ENCODE results near the gene TK2. TPM values are rescaled to one million over a fixed set of nuclear protein-coding genes. Genes with fewer than 3 reads are reported as not detected.

TK2 gene
- total and polyA plus RNA-seq, 2 donors (not counting 1 experiment from before 2014, with no cell fraction given): 34.8 to 73.7 TPM

DNA sequence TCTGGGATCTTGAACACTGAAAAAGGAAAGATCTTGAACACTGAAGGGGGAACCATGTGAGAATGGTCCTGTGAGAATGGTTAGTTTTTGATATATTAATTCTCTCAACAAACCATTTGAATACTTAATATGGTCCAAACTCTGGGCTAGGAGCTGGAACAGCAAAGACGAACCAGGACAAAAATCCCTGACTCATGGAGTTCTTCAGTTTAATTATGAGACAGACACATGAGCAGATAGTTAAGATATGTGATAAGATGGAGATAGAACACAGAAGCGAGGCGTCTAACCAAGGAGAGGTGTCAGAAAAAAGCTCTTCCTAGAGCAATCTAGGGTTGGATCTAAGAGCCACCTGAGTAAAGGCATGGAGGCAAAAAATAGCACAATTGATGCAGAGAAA is 4.1 kb upstream of the TK2 start:
- Histone ChIP-seq H4K20me1 (ENCODE audit: control insufficient read depth, extremely low read depth, insufficient read depth, low read length) (no peaks in the 10 kb centered on the region), H3K4me2 (ENCODE audit: extremely low read depth, insufficient read depth, low read length) (no peak overlapping the region), H3K36me3 (ENCODE audit: control insufficient read depth, insufficient read depth, low read length) (no peaks in the 10 kb centered on the region), H3K4me1 (ENCODE audit: control insufficient read depth, extremely low read depth, insufficient read depth, low read length) (peaks cover 11% of the 10 kb centered on the region), H3K9me3 (ENCODE audit: control insufficient read depth, insufficient read depth, low read depth, low read length) (no peaks in the 10 kb centered on the region), H3K9ac (ENCODE audit: insufficient read depth, low read length) (no peak overlapping the region), H3K79me2 (ENCODE audit: control insufficient read depth, insufficient read depth, low read length) (peaks cover 13% of the 10 kb centered on the region), H3K4me3 (replicated peaks in 1 of 4; ENCODE audit: control extremely low read depth in 1 of 4, insufficient read depth in 1 of 4, low read depth in 3 of 4, low read length in 4 of 4) (no peak overlapping the region), H2AFZ (ENCODE audit: low read length) (no peak overlapping the region), H3K27me3 (ENCODE audit: control insufficient read depth, insufficient read depth, low read length) (no peaks in the 10 kb centered on the region), H3K27ac (ENCODE audit: insufficient read depth, low read length) (no peak overlapping the region)
- DNase-seq (ENCODE audit: low read depth in 2 of 2): no peak
- TF ChIP-seq CTCF (conservative IDR thresholded peaks at IDR 0.05 in 1 of 2, IDR thresholded peaks at IDR 0.05 in 1 of 2; ENCODE audit: low read depth in 1 of 2, low read length in 2 of 2): no peak
- TF ChIP-seq EZH2 (IDR thresholded peaks at IDR 0.05; ENCODE audit: low read length, missing control alignments): no peak

DNA sequence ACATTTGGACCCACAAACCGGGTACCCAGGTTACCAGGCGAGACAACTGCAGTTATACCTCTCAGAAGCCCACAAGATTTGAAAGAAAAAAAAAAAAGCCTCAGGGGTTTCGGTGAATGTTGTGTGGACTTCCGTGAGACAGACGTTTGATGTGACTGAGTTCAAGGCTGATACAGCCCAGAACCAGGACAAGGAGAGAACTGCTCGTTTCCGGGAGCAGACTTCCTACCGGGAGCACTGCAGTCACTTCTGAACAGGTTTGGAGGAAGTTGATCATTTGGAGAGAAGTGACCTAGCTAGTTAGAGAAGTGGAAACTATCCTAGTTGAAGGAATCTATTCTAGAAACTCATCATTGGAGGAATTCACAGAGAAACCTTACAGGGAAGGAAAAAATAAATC is 3.3 kb upstream of the TK2 start:
- H3K79me2 ChIP-seq (ENCODE audit: control insufficient read depth, insufficient read depth, low read length): peaks cover 13% of the 10 kb centered on the region

More for the DNA sequence above, 3.3 kb upstream of the TK2 start:
- H3K36me3 ChIP-seq (ENCODE audit: control insufficient read depth, insufficient read depth, low read length): no peaks in the 10 kb centered on the region
- no peaks in the 10 kb centered on the region for H4K20me1 ChIP-seq (ENCODE audit: control insufficient read depth, extremely low read depth, insufficient read depth, low read length)
- no peak overlapping the region for H3K9ac ChIP-seq (ENCODE audit: insufficient read depth, low read length)
- peak overlapping the region; percentile 91 for H3K4me2 ChIP-seq (ENCODE audit: extremely low read depth, insufficient read depth, low read length)
- peak overlapping the region; percentile 63 to 74 (median 67) for H3K4me3 ChIP-seq (replicated peaks in 1 of 4; ENCODE audit: control extremely low read depth in 1 of 4, insufficient read depth in 1 of 4, low read depth in 3 of 4, low read length in 4 of 4)
- H3K27me3 ChIP-seq (ENCODE audit: control insufficient read depth, insufficient read depth, low read length): no peaks in the 10 kb centered on the region
- DNase-seq (ENCODE audit: low read depth in 2 of 2): no peak
- TF ChIP-seq CTCF (conservative IDR thresholded peaks at IDR 0.05 in 1 of 2, IDR thresholded peaks at IDR 0.05 in 1 of 2; ENCODE audit: low read depth in 1 of 2, low read length in 2 of 2) (no peak), EZH2 (IDR thresholded peaks at IDR 0.05; ENCODE audit: low read length, missing control alignments) (no peak)
- no peak overlapping the region for H2AFZ ChIP-seq (ENCODE audit: low read length)
- H3K4me1 ChIP-seq (ENCODE audit: control insufficient read depth, extremely low read depth, insufficient read depth, low read length): peaks cover 11% of the 10 kb centered on the region
- H3K9me3 ChIP-seq (ENCODE audit: control insufficient read depth, insufficient read depth, low read depth, low read length): no peaks in the 10 kb centered on the region
- H3K27ac ChIP-seq (ENCODE audit: insufficient read depth, low read length): no peak overlapping the region

Data from fibroblast of lung (primary cell).